ENCODE data around the gene SERTAD3.
"Not testable (repeated sequence)": the region's sequence is repeated elsewhere in the genome, so short reads cannot be mapped to it uniquely, and the experiment has no call there.

SERTAD3 gene

GRCh38 chr19:40408598-40408925 is 35.6 kb downstream of the SERTAD3 start:
- DNase-seq (ENCODE audit: low spot score): not testable (repeated sequence)

GRCh38 chr19:40407714-40408597 is 36.2 kb downstream of the SERTAD3 start:
- DNase-seq (ENCODE audit: low spot score): no peak

GRCh38 chr19:40403262-40403984 is 40.7 kb downstream of the SERTAD3 start:
- peak; percentile 91 for DNase-seq (ENCODE audit: low spot score)

GRCh38 chr19:40400559-40400958 is 43.6 kb downstream of the SERTAD3 start:
- no peak for DNase-seq (ENCODE audit: low spot score)

GRCh38 chr19:40398417-40399131 is 45.6 kb downstream of the SERTAD3 start:
- no peak for DNase-seq (ENCODE audit: low spot score)

- DNase-seq (ENCODE audit: low spot score): no peak
These were observed 46.6 kb downstream of the SERTAD3 start for GRCh38 chr19:40397568-40397906.

- DNase-seq (ENCODE audit: low spot score): no peak
These were observed 47.1 kb downstream of the SERTAD3 start for GRCh38 chr19:40396886-40397567.

- no peak for DNase-seq (ENCODE audit: low spot score)
These were observed 48.2 kb downstream of the SERTAD3 start for GRCh38 chr19:40395956-40396355.

GRCh38 chr19:40394816-40395210 is 49.3 kb downstream of the SERTAD3 start:
- DNase-seq (ENCODE audit: low spot score): no peak

GRCh38 chr19:40393894-40394815 is 50.0 kb downstream of the SERTAD3 start:
- no peak for DNase-seq (ENCODE audit: low spot score)

GRCh38 chr19:40392894-40393517 is 51.1 kb downstream of the SERTAD3 start:
- DNase-seq (ENCODE audit: low spot score): peak; percentile 33

- no peak for DNase-seq (ENCODE audit: low spot score)
These were observed 52.0 kb downstream of the SERTAD3 start for GRCh38 chr19:40392123-40392522.
